ENCODE measurements around the gene MYOG. TPM values are rescaled to one million over a fixed set of nuclear protein-coding genes. Genes with fewer than 3 reads are reported as not detected.

MYOG gene
- total RNA-seq, 1 experiment from 2014 or later = not detected

GRCh38 chr1:203060115-203060514, 25.7 kb downstream of the MYOG start:
- no peak for TF ChIP-seq EZH2phosphoT487 (IDR thresholded peaks at IDR 0.05; ENCODE audit: borderline replicate concordance, low read length)
- no peak for TF ChIP-seq EZH2 (IDR thresholded peaks at IDR 0.05; ENCODE audit: low read length, unreplicated experiment)
- TF ChIP-seq CTCF (conservative IDR thresholded peaks at IDR 0.05; ENCODE audit: low read depth, low read length) = no peak
- Histone ChIP-seq H3F3A (ENCODE audit: low read length, unreplicated experiment) (no peaks in the 10 kb centered on the region), H3K9me2 (replicated peaks; ENCODE audit: low read length) (no peaks in the 10 kb centered on the region), H3K79me2 (ENCODE audit: low read length) (no peaks in the 10 kb centered on the region), H3K4me1 (ENCODE audit: insufficient read depth, low read length) (no peaks in the 10 kb centered on the region), H2AFZ (ENCODE audit: low read length) (no peak overlapping the region), H3K9me3 (ENCODE audit: low read length) (no peaks in the 10 kb centered on the region), H3K9ac (ENCODE audit: low read length) (no peak overlapping the region), H3K27me3 (ENCODE audit: low read length) (0 out of 2 replicates have a peak, but pooled peaks cover 14% of the 10 kb centered on the region), H3K36me3 (ENCODE audit: low read depth, low read length) (no peaks in the 10 kb centered on the region), H3K4me3 (ENCODE audit: low read length) (no peak overlapping the region), H3K27ac (ENCODE audit: low read length) (no peak overlapping the region), H4K20me1 (ENCODE audit: low read length) (no peaks in the 10 kb centered on the region), H3K4me2 (ENCODE audit: low read length) (no peak overlapping the region)
- BruUV-seq (replicated peaks) = no TSS peak
- POLR2A ChIA-PET (ENCODE audit: unreplicated experiment) = no interaction called here
- intact Hi-C loops (cut with micrococcal nuclease) = no loop called here
- CTCF ChIA-PET = no interaction called here
- ATAC-seq (no peak), DNase-seq (no peak)

- Histone ChIP-seq H3K27ac (ENCODE audit: low read length) (no peak overlapping the region), H3K79me2 (ENCODE audit: low read length) (no peaks in the 10 kb centered on the region), H4K20me1 (ENCODE audit: low read length) (no peaks in the 10 kb centered on the region), H3K4me1 (ENCODE audit: insufficient read depth, low read length) (no peaks in the 10 kb centered on the region), H3K4me2 (ENCODE audit: low read length) (no peak overlapping the region), H3F3A (ENCODE audit: low read length, unreplicated experiment) (no peaks in the 10 kb centered on the region), H3K27me3 (ENCODE audit: low read length) (0 out of 2 replicates have a peak, but pooled peaks cover 14% of the 10 kb centered on the region), H3K9ac (ENCODE audit: low read length) (no peak overlapping the region), H3K9me3 (ENCODE audit: low read length) (no peaks in the 10 kb centered on the region), H3K36me3 (ENCODE audit: low read depth, low read length) (no peaks in the 10 kb centered on the region), H3K4me3 (ENCODE audit: low read length) (no peak overlapping the region), H3K9me2 (replicated peaks; ENCODE audit: low read length) (no peaks in the 10 kb centered on the region), H2AFZ (ENCODE audit: low read length) (no peak overlapping the region)
- ChIA-PET POLR2A (ENCODE audit: unreplicated experiment) (no interaction called here), CTCF (no interaction called here)
- no peak for TF ChIP-seq EZH2phosphoT487 (IDR thresholded peaks at IDR 0.05; ENCODE audit: borderline replicate concordance, low read length)
- no peak for TF ChIP-seq EZH2 (IDR thresholded peaks at IDR 0.05; ENCODE audit: low read length, unreplicated experiment)
- TF ChIP-seq CTCF (conservative IDR thresholded peaks at IDR 0.05; ENCODE audit: low read depth, low read length) = no peak
- intact Hi-C loops (cut with micrococcal nuclease) = no loop called here
- ATAC-seq (no peak), DNase-seq (no peak)
- no TSS peak for BruUV-seq (replicated peaks)
Measured at GRCh38 chr1:203059485-203059884, 26.3 kb downstream of the MYOG start.

GRCh38 chr1:203058676-203058935, 27.2 kb downstream of the MYOG start:
- POLR2A ChIA-PET (ENCODE audit: unreplicated experiment) = no interaction called here
- no TSS peak for BruUV-seq (replicated peaks)
- ATAC-seq = no peak

More at GRCh38 chr1:203058676-203058935, 27.2 kb downstream of the MYOG start:
- H3K4me1 ChIP-seq (ENCODE audit: insufficient read depth, low read length) = no peaks in the 10 kb centered on the region
- H3K9me3 ChIP-seq (ENCODE audit: low read length) = no peaks in the 10 kb centered on the region
- H3K27ac ChIP-seq (ENCODE audit: low read length) = no peak overlapping the region
- CTCF ChIA-PET = no interaction called here
- no peak for TF ChIP-seq EZH2 (IDR thresholded peaks at IDR 0.05; ENCODE audit: low read length, unreplicated experiment)
- TF ChIP-seq CTCF (conservative IDR thresholded peaks at IDR 0.05; ENCODE audit: low read depth, low read length) = no peak
- TF ChIP-seq EZH2phosphoT487 (IDR thresholded peaks at IDR 0.05; ENCODE audit: borderline replicate concordance, low read length) = no peak
- no peak overlapping the region for H3K4me2 ChIP-seq (ENCODE audit: low read length)
- H3K36me3 ChIP-seq (ENCODE audit: low read depth, low read length) = no peaks in the 10 kb centered on the region
- no peaks in the 10 kb centered on the region for H3K9me2 ChIP-seq (replicated peaks; ENCODE audit: low read length)
- H3F3A ChIP-seq (ENCODE audit: low read length, unreplicated experiment) = no peaks in the 10 kb centered on the region
- no peak overlapping the region for H2AFZ ChIP-seq (ENCODE audit: low read length)
- H3K79me2 ChIP-seq (ENCODE audit: low read length) = no peaks in the 10 kb centered on the region
- no peak overlapping the region for H3K4me3 ChIP-seq (ENCODE audit: low read length)
- no peak overlapping the region for H3K9ac ChIP-seq (ENCODE audit: low read length)
- no peak for DNase-seq
- intact Hi-C loops (cut with micrococcal nuclease) = no loop called here
- H4K20me1 ChIP-seq (ENCODE audit: low read length) = no peaks in the 10 kb centered on the region
- H3K27me3 ChIP-seq (ENCODE audit: low read length) = 0 out of 2 replicates have a peak, but pooled peaks cover 14% of the 10 kb centered on the region
